ENCODE measurements around the gene ORC1.
A peak's percentile ranks its signal among the peaks of the same experiment; 100 is the strongest.

The ORC1 gene

GRCh38 chr1:52404116-52404974 lies at the start of gene ORC1, which contains the start of gene PRPF38A:
ORC1 (minus strand) TSS chr1:52404423; CDS start chr1:52402223, 2,200 bp downstream.
PRPF38A (plus strand) TSS chr1:52404602; CDS start chr1:52404750, 148 bp downstream.
- H3K9me3 ChIP-seq (ENCODE audit: severe bottlenecking), result no peaks in the 10 kb centered on the region
- H3K27ac ChIP-seq, result peak within 1 kb of the TSS; percentile 86
- H3K36me3 ChIP-seq, result peaks cover 64% of the 10 kb centered on the region
- peak; percentile 98 for DNase-seq
- peak within 1 kb of the TSS; percentile 96 for H3K4me3 ChIP-seq (ENCODE audit: low read depth, low read length)
- no peaks in the 10 kb centered on the region for H3K27me3 ChIP-seq (ENCODE audit: insufficient read depth, low read depth, severe bottlenecking)
- TF ChIP-seq, protein P1, sequence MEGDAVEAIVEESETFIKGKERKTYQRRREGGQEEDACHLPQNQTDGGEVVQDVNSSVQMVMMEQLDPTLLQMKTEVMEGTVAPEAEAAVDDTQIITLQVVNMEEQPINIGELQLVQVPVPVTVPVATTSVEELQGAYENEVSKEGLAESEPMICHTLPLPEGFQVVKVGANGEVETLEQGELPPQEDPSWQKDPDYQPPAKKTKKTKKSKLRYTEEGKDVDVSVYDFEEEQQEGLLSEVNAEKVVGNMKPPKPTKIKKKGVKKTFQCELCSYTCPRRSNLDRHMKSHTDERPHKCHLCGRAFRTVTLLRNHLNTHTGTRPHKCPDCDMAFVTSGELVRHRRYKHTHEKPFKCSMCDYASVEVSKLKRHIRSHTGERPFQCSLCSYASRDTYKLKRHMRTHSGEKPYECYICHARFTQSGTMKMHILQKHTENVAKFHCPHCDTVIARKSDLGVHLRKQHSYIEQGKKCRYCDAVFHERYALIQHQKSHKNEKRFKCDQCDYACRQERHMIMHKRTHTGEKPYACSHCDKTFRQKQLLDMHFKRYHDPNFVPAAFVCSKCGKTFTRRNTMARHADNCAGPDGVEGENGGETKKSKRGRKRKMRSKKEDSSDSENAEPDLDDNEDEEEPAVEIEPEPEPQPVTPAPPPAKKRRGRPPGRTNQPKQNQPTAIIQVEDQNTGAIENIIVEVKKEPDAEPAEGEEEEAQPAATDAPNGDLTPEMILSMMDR (IDR thresholded peaks at IDR 0.05; ENCODE audit: low read depth, low read length), result peak; percentile 52

GRCh38 chr1:52444463-52444862 lies 40.2 kb upstream of the ORC1 start:
- DNase-seq, result no peak
- Histone ChIP-seq H3K4me3 (ENCODE audit: low read depth, low read length) (no peak overlapping the region), H3K27ac (no peak overlapping the region), H3K9me3 (ENCODE audit: severe bottlenecking) (no peaks in the 10 kb centered on the region), H3K36me3 (peaks cover 59% of the 10 kb centered on the region), H3K27me3 (ENCODE audit: insufficient read depth, low read depth, severe bottlenecking) (no peaks in the 10 kb centered on the region)
- TF ChIP-seq, protein P1 (IDR thresholded peaks at IDR 0.05; ENCODE audit: low read depth, low read length), result no peak

DNA sequence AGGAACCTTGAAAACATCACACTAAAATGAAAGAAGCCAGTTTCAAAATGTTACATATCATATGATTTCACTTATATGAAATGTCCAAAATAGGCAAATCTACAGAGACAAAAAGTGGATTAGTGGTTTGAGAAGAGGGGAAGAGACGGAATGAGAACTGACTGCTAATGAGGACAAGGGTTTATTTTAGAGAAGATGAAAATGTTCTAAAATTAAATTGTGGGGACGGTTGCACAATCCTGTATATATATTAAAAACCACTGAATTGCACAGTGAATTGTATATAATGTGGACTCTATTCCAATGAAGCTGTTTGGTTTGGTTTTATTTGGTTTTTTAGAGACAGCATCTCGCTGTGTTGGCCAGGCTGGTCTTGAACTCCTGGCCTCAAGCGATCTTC lies 35.8 kb upstream of the ORC1 start:
- no peak overlapping the region for H3K27ac ChIP-seq
- TF ChIP-seq, protein P1 (IDR thresholded peaks at IDR 0.05; ENCODE audit: low read depth, low read length), result no peak
- H3K4me3 ChIP-seq (ENCODE audit: low read depth, low read length), result no peak overlapping the region
- no peak for DNase-seq
- peaks cover 68% of the 10 kb centered on the region for H3K36me3 ChIP-seq
- H3K27me3 ChIP-seq (ENCODE audit: insufficient read depth, low read depth, severe bottlenecking), result no peaks in the 10 kb centered on the region
- no peaks in the 10 kb centered on the region for H3K9me3 ChIP-seq (ENCODE audit: severe bottlenecking)

GRCh38 chr1:52436817-52437216 lies 32.6 kb upstream of the ORC1 start:
- Histone ChIP-seq H3K4me3 (ENCODE audit: low read depth, low read length) (no peak overlapping the region), H3K36me3 (peaks cover 61% of the 10 kb centered on the region), H3K9me3 (ENCODE audit: severe bottlenecking) (no peaks in the 10 kb centered on the region), H3K27ac (no peak overlapping the region), H3K27me3 (ENCODE audit: insufficient read depth, low read depth, severe bottlenecking) (no peaks in the 10 kb centered on the region)
- TF ChIP-seq, protein P1 (IDR thresholded peaks at IDR 0.05; ENCODE audit: low read depth, low read length), result no peak
- DNase-seq, result no peak

- Histone ChIP-seq H3K9me3 (ENCODE audit: severe bottlenecking) (no peaks in the 10 kb centered on the region), H3K36me3 (peaks cover 66% of the 10 kb centered on the region), H3K27me3 (ENCODE audit: insufficient read depth, low read depth, severe bottlenecking) (no peaks in the 10 kb centered on the region), H3K4me3 (ENCODE audit: low read depth, low read length) (no peak overlapping the region), H3K27ac (no peak overlapping the region)
- no peak for DNase-seq
- TF ChIP-seq, protein P1 (IDR thresholded peaks at IDR 0.05; ENCODE audit: low read depth, low read length), result no peak
Measured at GRCh38 chr1:52435650-52436049, 31.4 kb upstream of the ORC1 start.

Measured in WERI-Rb-1 (cell line).